Caco-2 (cell line): Measurements from ENCODE around the gene SUCLG1. TPM values are rescaled to one million over a fixed set of nuclear protein-coding genes. Genes with fewer than 3 reads are reported as not detected.

Experiments
- BruUV-seq: library from RNA; stranded (reverse); fragments of 400-500 nt; replicated peaks from 2 replicates; lab custom pipeline; 2021; lab: Mats Ljungman, UMichigan
- CTCF ChIA-PET: fragments of 300-600 bp; sonication (Branson Sonifier 250); formaldehyde crosslinking; loops from one replicate; lab custom pipeline; 2022; ENCODE audit warnings: antibody characterized with exemption; lab: Charles Lee
- POLR2A ChIA-PET: fragments of 300-600 bp; sonication (Branson Sonifier 250); formaldehyde crosslinking; loops from one replicate; lab custom pipeline; 2022; ENCODE audit warnings: antibody characterized with exemption; lab: Charles Lee
- DNase-seq, 2 experiments: peaks; one replicate each; pipeline versions ENCODE4 v3.0.0 to v3.0.0-alpha.2; 2020 to 2022
- H3K27me3 ChIP-seq: replicated peaks from 2 replicates; pipeline ENCODE4 v1.6.0; 2011; ENCODE audit warnings: low read length; ENCODE audit not compliant: control insufficient read depth, insufficient read depth
- H3K36me3 ChIP-seq: 2 replicates; pipeline ENCODE4 v1.5.1; 2011; ENCODE audit warnings: low read length; ENCODE audit not compliant: control insufficient read depth, insufficient read depth
- H3K4me1 ChIP-seq: fragments of 250-450 bp; sonication (Bioruptor Pico); 2 replicates; pipeline ENCODE4 v1.5.1; 2020; ENCODE audit warnings: mild to moderate bottlenecking
- H3K4me3 ChIP-seq: 2 replicates; pipeline ENCODE4 v1.5.1; 2011; ENCODE audit warnings: low read depth, mild to moderate bottlenecking, control low read depth, low read length
- H3K9me3 ChIP-seq: fragments of 250-450 bp; sonication (Bioruptor Pico); 2 replicates; pipeline ENCODE4 v1.5.1; 2020; ENCODE audit warnings: mild to moderate bottlenecking, moderate library complexity
- H3K27ac Mint-ChIP-seq: one replicate; pipeline ENCODE4 v1.8.0; 2022; ENCODE audit warnings: mixed read lengths; ENCODE audit not compliant: unreplicated experiment
- H3K27me3 Mint-ChIP-seq: one replicate; pipeline ENCODE4 v1.8.0; 2022; ENCODE audit warnings: mixed read lengths; ENCODE audit not compliant: insufficient read depth, unreplicated experiment
- H3K36me3 Mint-ChIP-seq: one replicate; pipeline ENCODE4 v1.8.0; 2022; ENCODE audit warnings: mild to moderate bottlenecking, mixed read lengths; ENCODE audit not compliant: insufficient read depth, unreplicated experiment
- H3K4me1 Mint-ChIP-seq: one replicate; pipeline ENCODE4 v1.8.0; 2022; ENCODE audit warnings: low read depth, mixed read lengths; ENCODE audit not compliant: unreplicated experiment
- H3K4me3 Mint-ChIP-seq: one replicate; pipeline ENCODE4 v1.8.0; 2022; ENCODE audit warnings: mild to moderate bottlenecking, moderate library complexity, mixed read lengths; ENCODE audit not compliant: unreplicated experiment
- H3K9me3 Mint-ChIP-seq: one replicate; pipeline ENCODE4 v1.8.0; 2022; ENCODE audit warnings: mixed read lengths; ENCODE audit not compliant: unreplicated experiment
- intact Hi-C: fragments of 100-400 bp; cut with micrococcal nuclease; formaldehyde crosslinking; loops from one replicate; pipeline ENCODE4 v1.10.0; 2022; ENCODE audit not compliant: unreplicated experiment
- total RNA-seq: library from RNA; stranded (reverse); gene quantifications from 2 replicates; pipeline ENCODE4 v1.2.3, GENCODE V29; 2022
- TF ChIP-seq, protein P1 (sequence below), 2 experiments: fragments of 200-600 bp in 1 of 2; IDR thresholded peaks; 1 replicate in 1 of 2; 2 replicates in 1 of 2; pipeline versions ENCODE4 v1.5.1 to v1.8.0; 2011 to 2022; ENCODE audit warnings: antibody characterized with exemption in 1 of 2, control low read depth in 1 of 2, inconsistent platforms in 1 of 2, low read depth in 1 of 2, low read length in 1 of 2, mild to moderate bottlenecking in 1 of 2, moderate library complexity in 1 of 2; ENCODE audit not compliant: insufficient read depth in 1 of 2, severe bottlenecking in 1 of 2, unreplicated experiment in 1 of 2

SUCLG1 gene
- total RNA-seq, 1 experiment from 2014 or later, result 155 TPM

DNA sequence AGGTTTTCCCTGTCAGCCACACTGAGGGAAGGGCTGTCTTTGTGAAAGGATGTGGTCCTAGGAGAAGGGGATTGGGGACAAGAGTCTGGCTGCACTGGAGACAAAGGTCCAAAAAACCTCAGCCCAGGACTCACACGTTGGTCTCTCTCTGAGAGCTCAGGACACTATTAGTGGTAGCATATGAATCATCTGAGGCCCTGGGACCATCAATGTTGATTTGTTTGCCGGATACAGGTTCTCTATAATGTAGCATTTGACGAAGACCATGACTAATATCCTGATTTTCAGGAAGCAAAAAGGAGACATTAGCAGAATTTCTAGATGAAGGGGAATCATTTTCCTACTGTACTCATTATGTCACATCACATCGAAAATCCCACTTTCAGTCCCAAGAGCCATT lies 35.0 kb upstream of the SUCLG1 start:
- no peak overlapping the region for H3K4me3 Mint-ChIP-seq
- ChIA-PET CTCF (interaction anchor here (1.2 kb wide), 1 partner anchor 137 kb away, joined by 3 read pairs; no protein-coding TSS in a partner anchor), POLR2A (no interaction called here)
- no peaks in the 10 kb centered on the region for H3K9me3 Mint-ChIP-seq
- no peaks in the 10 kb centered on the region for H3K27me3 ChIP-seq
- H3K4me1 ChIP-seq, result no peaks in the 10 kb centered on the region
- peaks cover 5% of the 10 kb centered on the region for H3K4me1 Mint-ChIP-seq
- TF ChIP-seq, protein P1, sequence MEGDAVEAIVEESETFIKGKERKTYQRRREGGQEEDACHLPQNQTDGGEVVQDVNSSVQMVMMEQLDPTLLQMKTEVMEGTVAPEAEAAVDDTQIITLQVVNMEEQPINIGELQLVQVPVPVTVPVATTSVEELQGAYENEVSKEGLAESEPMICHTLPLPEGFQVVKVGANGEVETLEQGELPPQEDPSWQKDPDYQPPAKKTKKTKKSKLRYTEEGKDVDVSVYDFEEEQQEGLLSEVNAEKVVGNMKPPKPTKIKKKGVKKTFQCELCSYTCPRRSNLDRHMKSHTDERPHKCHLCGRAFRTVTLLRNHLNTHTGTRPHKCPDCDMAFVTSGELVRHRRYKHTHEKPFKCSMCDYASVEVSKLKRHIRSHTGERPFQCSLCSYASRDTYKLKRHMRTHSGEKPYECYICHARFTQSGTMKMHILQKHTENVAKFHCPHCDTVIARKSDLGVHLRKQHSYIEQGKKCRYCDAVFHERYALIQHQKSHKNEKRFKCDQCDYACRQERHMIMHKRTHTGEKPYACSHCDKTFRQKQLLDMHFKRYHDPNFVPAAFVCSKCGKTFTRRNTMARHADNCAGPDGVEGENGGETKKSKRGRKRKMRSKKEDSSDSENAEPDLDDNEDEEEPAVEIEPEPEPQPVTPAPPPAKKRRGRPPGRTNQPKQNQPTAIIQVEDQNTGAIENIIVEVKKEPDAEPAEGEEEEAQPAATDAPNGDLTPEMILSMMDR (IDR thresholded peaks at IDR 0.05; ENCODE audit: insufficient read depth in 1 of 2, low read depth in 1 of 2, low read length in 1 of 2, severe bottlenecking in 1 of 2, unreplicated experiment in 1 of 2), result no peak
- BruUV-seq, result no TSS peak
- intact Hi-C loops, result no loop called here
- H3K4me3 ChIP-seq, result no peak overlapping the region
- no peaks in the 10 kb centered on the region for H3K36me3 Mint-ChIP-seq
- no peaks in the 10 kb centered on the region for H3K27me3 Mint-ChIP-seq
- H3K27ac Mint-ChIP-seq, result no peak overlapping the region
- H3K9me3 ChIP-seq, result no peaks in the 10 kb centered on the region
- H3K36me3 ChIP-seq, result no peaks in the 10 kb centered on the region
- no peak for DNase-seq

DNA sequence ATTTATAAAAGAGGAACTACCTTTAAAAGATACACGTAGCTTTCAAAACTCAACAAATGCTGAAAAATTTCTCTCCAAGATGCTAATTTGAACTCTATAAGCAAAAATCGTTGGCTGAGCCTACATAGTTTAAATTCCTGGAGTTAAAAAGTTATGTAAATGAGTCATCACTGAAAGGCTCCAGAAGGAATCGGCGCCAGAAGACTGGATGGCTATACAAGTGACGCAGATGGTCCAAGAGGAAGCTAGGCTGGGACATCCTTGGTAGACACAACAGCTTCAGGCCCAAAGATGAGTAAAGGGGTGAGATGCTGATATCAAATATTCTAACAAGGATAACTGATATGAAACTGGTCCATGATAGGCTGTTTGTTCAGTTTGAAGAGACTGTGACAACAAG lies 34.4 kb upstream of the SUCLG1 start:
- Mint-ChIP-seq H3K27me3 (no peaks in the 10 kb centered on the region), H3K4me1 (peaks cover 8% of the 10 kb centered on the region), H3K9me3 (no peaks in the 10 kb centered on the region), H3K36me3 (no peaks in the 10 kb centered on the region), H3K4me3 (no peak overlapping the region), H3K27ac (no peak overlapping the region)
- no TSS peak for BruUV-seq
- ChIA-PET CTCF (no interaction called here), POLR2A (no interaction called here)
- TF ChIP-seq, protein P1 (IDR thresholded peaks at IDR 0.05; ENCODE audit: insufficient read depth in 1 of 2, low read depth in 1 of 2, low read length in 1 of 2, severe bottlenecking in 1 of 2, unreplicated experiment in 1 of 2), result no peak
- Histone ChIP-seq H3K4me3 (no peak overlapping the region), H3K36me3 (no peaks in the 10 kb centered on the region), H3K9me3 (no peaks in the 10 kb centered on the region), H3K27me3 (no peaks in the 10 kb centered on the region), H3K4me1 (no peaks in the 10 kb centered on the region)
- intact Hi-C loops, result no loop called here
- no peak for DNase-seq

DNA sequence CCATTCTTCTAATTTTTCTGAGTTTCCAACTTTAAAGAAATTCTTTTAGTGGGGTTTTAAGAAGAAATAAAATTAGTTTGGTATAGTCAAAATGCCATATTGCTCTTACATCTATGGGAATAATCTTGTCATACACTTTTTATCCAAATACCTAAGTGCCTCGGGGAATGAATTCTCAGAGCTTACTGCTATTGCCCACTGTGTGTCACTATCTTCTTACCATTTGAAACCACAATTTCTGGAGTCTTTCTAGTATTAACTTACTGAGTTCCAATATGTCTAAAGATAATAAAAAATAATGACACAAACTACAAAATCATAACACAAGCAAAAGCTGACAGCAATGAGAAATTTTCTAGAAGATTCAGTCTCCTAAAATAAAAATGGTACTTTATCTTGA lies 33.5 kb upstream of the SUCLG1 start:
- Histone ChIP-seq H3K9me3 (no peaks in the 10 kb centered on the region), H3K4me3 (no peak overlapping the region), H3K36me3 (no peaks in the 10 kb centered on the region), H3K27me3 (no peaks in the 10 kb centered on the region), H3K4me1 (peaks cover 5% of the 10 kb centered on the region)
- DNase-seq, result no peak
- Mint-ChIP-seq H3K9me3 (no peaks in the 10 kb centered on the region), H3K4me1 (peaks cover 6% of the 10 kb centered on the region), H3K27ac (no peak overlapping the region), H3K27me3 (no peaks in the 10 kb centered on the region), H3K36me3 (no peaks in the 10 kb centered on the region), H3K4me3 (no peak overlapping the region)
- no TSS peak for BruUV-seq
- CTCF ChIA-PET, result no interaction called here
- TF ChIP-seq, protein P1 (IDR thresholded peaks at IDR 0.05; ENCODE audit: insufficient read depth in 1 of 2, low read depth in 1 of 2, low read length in 1 of 2, severe bottlenecking in 1 of 2, unreplicated experiment in 1 of 2), result no peak
- intact Hi-C loops, result loop anchor here (1.0 kb wide), 1 partner anchor 388 kb away; no protein-coding TSS in a partner anchor
- POLR2A ChIA-PET, result no interaction called here
